Inflammatory macrophage treated with lipopolysaccharide for 4 hours (primary cell): ENCODE measurements around the gene ANO3.

Experiments used
- DNase-seq: peaks from one replicate; pipeline ENCODE4 v3.0.0-alpha.2; 2020

The ANO3 gene

GRCh38 chr11:26365284-26365683 lies 33.4 kb downstream of the ANO3 start:
- DNase-seq: no peak

GRCh38 chr11:26377619-26378018 lies 45.7 kb downstream of the ANO3 start:
- no peak for DNase-seq

GRCh38 chr11:26399336-26399735 lies 67.4 kb downstream of the ANO3 start:
- DNase-seq: no peak

GRCh38 chr11:26410706-26411366 lies 78.9 kb downstream of the ANO3 start:
- no peak for DNase-seq

GRCh38 chr11:26412955-26413354 lies 81.0 kb downstream of the ANO3 start:
- no peak for DNase-seq

GRCh38 chr11:26418386-26418912 lies 86.5 kb downstream of the ANO3 start:
- no peak for DNase-seq

- DNase-seq: no peak
Measured at GRCh38 chr11:26420331-26420730, 88.4 kb downstream of the ANO3 start.

GRCh38 chr11:26424255-26424654 lies 92.3 kb downstream of the ANO3 start:
- DNase-seq: no peak

GRCh38 chr11:26439854-26440253 lies 107.9 kb downstream of the ANO3 start:
- DNase-seq: no peak

GRCh38 chr11:26442131-26442530 lies 110.2 kb downstream of the ANO3 start:
- no peak for DNase-seq

- no peak for DNase-seq
Measured at GRCh38 chr11:26443617-26444016, 111.7 kb downstream of the ANO3 start.

GRCh38 chr11:26457636-26458035 lies 125.7 kb downstream of the ANO3 start:
- no peak for DNase-seq

GRCh38 chr11:26465274-26465673 lies 133.3 kb downstream of the ANO3 start:
- no peak for DNase-seq

- no peak for DNase-seq
Measured at GRCh38 chr11:26467506-26467905, 135.6 kb downstream of the ANO3 start.

GRCh38 chr11:26470992-26471391 lies 139.1 kb downstream of the ANO3 start:
- DNase-seq: no peak

GRCh38 chr11:26473216-26474194 lies 141.6 kb downstream of the ANO3 start:
- no peak for DNase-seq

- DNase-seq: no peak
Measured at GRCh38 chr11:26474401-26474800, 142.5 kb downstream of the ANO3 start.

- DNase-seq: no peak
Measured at GRCh38 chr11:26477396-26477795, 145.5 kb downstream of the ANO3 start.

GRCh38 chr11:26478710-26479109 lies 146.8 kb downstream of the ANO3 start:
- DNase-seq: no peak

- no peak for DNase-seq
Measured at GRCh38 chr11:26480041-26480440, 148.1 kb downstream of the ANO3 start.

GRCh38 chr11:26483108-26483507 lies 151.2 kb downstream of the ANO3 start:
- DNase-seq: no peak

GRCh38 chr11:26490546-26490945 lies 158.6 kb downstream of the ANO3 start:
- no peak for DNase-seq

- DNase-seq: no peak
Measured at GRCh38 chr11:26493616-26494015, 161.7 kb downstream of the ANO3 start.

- no peak for DNase-seq
Measured at GRCh38 chr11:26507229-26507628, 175.3 kb downstream of the ANO3 start.
